ENCODE results near the gene MAPRE3. TPM values are rescaled to one million over a fixed set of nuclear protein-coding genes. Genes with fewer than 3 reads are reported as not detected.
A peak's percentile ranks its signal among the peaks of the same experiment; 100 is the strongest.

MAPRE3 gene
- total RNA-seq, 5 donors from 2014 or later (not counting 1 experiment from before 2014, with no cell fraction given), result 4.0 to 5.1 (median 4.7) TPM

GRCh38 chr2:27059141-27059820, 88.8 kb downstream of the MAPRE3 start:
- no peak overlapping the region for H3K4me3 ChIP-seq (ENCODE audit: control insufficient read depth in 1 of 2, extremely low read depth in 1 of 2, low read length in 1 of 2)
- CTCF ChIA-PET, result no interaction called here
- H3K4me3 Mint-ChIP-seq, result no peak overlapping the region
- DNase-seq, result no peak
- H3K27me3 Mint-ChIP-seq, result no peaks in the 10 kb centered on the region
- peaks cover 0 to 18% (median 8%) of the 10 kb centered on the region in 3 donors for H3K4me1 Mint-ChIP-seq
- H3K36me3 ChIP-seq (ENCODE audit: control insufficient read depth in 2 of 2, extremely low read depth in 1 of 2, insufficient read depth in 1 of 2, low read length in 1 of 2), result peaks cover 8 to 39% of the 10 kb centered on the region in 2 donors
- POLR2A ChIA-PET, result no interaction called here
- no peaks in the 10 kb centered on the region for H3K4me1 ChIP-seq (ENCODE audit: control insufficient read depth in 1 of 2, extremely low read depth in 1 of 2, insufficient read depth in 2 of 2, low read length in 2 of 2)
- no peaks in the 10 kb centered on the region for H3K9me3 Mint-ChIP-seq
- H3K27ac Mint-ChIP-seq, result no peak overlapping the region
- peaks cover 12% of the 10 kb centered on the region for H3K36me3 Mint-ChIP-seq
- no peak overlapping the region for H3K27ac ChIP-seq (ENCODE audit: low read length)
- no peaks in the 10 kb centered on the region for H3K9me3 ChIP-seq
- WGBS (ENCODE audit: insufficient coverage), result 96% methylated on average over 12 of the region's 15 CpGs
- ATAC-seq (replicated peaks in 1 of 4), result no peak
- no peaks in the 10 kb centered on the region for H3K27me3 ChIP-seq (replicated peaks in 1 of 2; ENCODE audit: control insufficient read depth in 2 of 2, extremely low read depth in 1 of 2, insufficient read depth in 2 of 2, low read length in 1 of 2)

- H3K4me3 ChIP-seq (ENCODE audit: control insufficient read depth in 1 of 2, extremely low read depth in 1 of 2, low read length in 1 of 2), result no peak overlapping the region
- no CpG with 5 or more reads among the region's 3 CpGs for WGBS (ENCODE audit: insufficient coverage)
- H3K9me3 ChIP-seq, result no peaks in the 10 kb centered on the region
- peaks cover 8% of the 10 kb centered on the region for H3K36me3 Mint-ChIP-seq
- H3K27me3 Mint-ChIP-seq, result no peaks in the 10 kb centered on the region
- H3K36me3 ChIP-seq (ENCODE audit: control insufficient read depth in 2 of 2, extremely low read depth in 1 of 2, insufficient read depth in 1 of 2, low read length in 1 of 2), result peaks cover 6 to 32% of the 10 kb centered on the region in 2 donors
- H3K4me1 Mint-ChIP-seq, result peaks cover 0 to 21% (median 10%) of the 10 kb centered on the region in 3 donors
- ChIA-PET CTCF (no interaction called here), POLR2A (no interaction called here)
- DNase-seq, result no peak
- no peak overlapping the region for H3K4me3 Mint-ChIP-seq
- no peak overlapping the region for H3K27ac ChIP-seq (ENCODE audit: low read length)
- ATAC-seq (replicated peaks in 1 of 4), result no peak
- H3K27ac Mint-ChIP-seq, result no peak overlapping the region
- no peaks in the 10 kb centered on the region for H3K9me3 Mint-ChIP-seq
- H3K4me1 ChIP-seq (ENCODE audit: control insufficient read depth in 1 of 2, extremely low read depth in 1 of 2, insufficient read depth in 2 of 2, low read length in 2 of 2), result no peaks in the 10 kb centered on the region
- no peaks in the 10 kb centered on the region for H3K27me3 ChIP-seq (replicated peaks in 1 of 2; ENCODE audit: control insufficient read depth in 2 of 2, extremely low read depth in 1 of 2, insufficient read depth in 2 of 2, low read length in 1 of 2)
These were observed 89.9 kb downstream of the MAPRE3 start for GRCh38 chr2:27060323-27060722.

DNA sequence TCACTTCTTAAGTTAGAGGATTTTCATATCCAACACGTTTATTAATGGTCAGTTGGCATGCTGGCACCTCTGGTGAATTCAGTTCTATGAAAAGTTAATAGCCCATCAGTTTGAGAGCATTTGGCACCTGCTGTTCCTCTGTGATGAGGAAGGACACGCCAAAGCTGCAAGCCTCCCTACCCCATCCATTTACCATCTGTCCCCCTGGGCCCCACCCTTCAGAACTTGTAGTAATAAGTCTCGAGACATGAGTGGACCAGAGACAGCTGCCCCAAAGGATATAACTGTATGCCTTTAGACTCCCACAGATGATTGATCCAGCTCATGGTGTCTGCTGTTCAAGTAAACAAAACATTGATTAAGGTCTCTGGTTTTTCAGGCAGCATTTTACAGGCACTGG, 94.7 kb downstream of the MAPRE3 start:
- DNase-seq (no peak), ATAC-seq (replicated peaks in 1 of 4) (no peak)
- Histone ChIP-seq H3K27me3 (replicated peaks in 1 of 2; ENCODE audit: control insufficient read depth in 2 of 2, extremely low read depth in 1 of 2, insufficient read depth in 2 of 2, low read length in 1 of 2) (no peaks in the 10 kb centered on the region), H3K4me1 (ENCODE audit: control insufficient read depth in 1 of 2, extremely low read depth in 1 of 2, insufficient read depth in 2 of 2, low read length in 2 of 2) (peaks cover 4 to 17% of the 10 kb centered on the region in 2 experiments), H3K9me3 (no peaks in the 10 kb centered on the region), H3K27ac (ENCODE audit: low read length) (no peak overlapping the region), H3K4me3 (ENCODE audit: control insufficient read depth in 1 of 2, extremely low read depth in 1 of 2, low read length in 1 of 2) (no peak overlapping the region), H3K36me3 (ENCODE audit: control insufficient read depth in 2 of 2, extremely low read depth in 1 of 2, insufficient read depth in 1 of 2, low read length in 1 of 2) (peaks cover 9 to 31% of the 10 kb centered on the region in 2 donors)
- Mint-ChIP-seq H3K4me3 (no peak overlapping the region), H3K36me3 (peaks cover 21% of the 10 kb centered on the region), H3K27me3 (no peaks in the 10 kb centered on the region), H3K9me3 (no peaks in the 10 kb centered on the region), H3K4me1 (peaks cover 37 to 51% (median 48%) of the 10 kb centered on the region in 3 donors), H3K27ac (no peak overlapping the region)
- CTCF ChIA-PET, result interaction anchor here in 1 of 2 donors (0.8 kb wide), 1 partner anchor 16 kb away, joined by 3 read pairs; no protein-coding TSS in a partner anchor
- POLR2A ChIA-PET, result interaction anchor here in 1 of 2 donors (0.5 to 0.6 kb wide), 2 partner anchors 25 kb away, joined by 3 to 5 read pairs; no protein-coding TSS in a partner anchor
- 85% methylated on average over 2 of the region's 3 CpGs for WGBS (ENCODE audit: insufficient coverage)

GRCh38 chr2:27067385-27067784, 96.9 kb downstream of the MAPRE3 start:
- DNase-seq, result no peak
- Histone ChIP-seq H3K27ac (ENCODE audit: low read length) (no peak overlapping the region), H3K27me3 (replicated peaks in 1 of 2; ENCODE audit: control insufficient read depth in 2 of 2, extremely low read depth in 1 of 2, insufficient read depth in 2 of 2, low read length in 1 of 2) (no peaks in the 10 kb centered on the region), H3K4me3 (ENCODE audit: control insufficient read depth in 1 of 2, extremely low read depth in 1 of 2, low read length in 1 of 2) (no peak overlapping the region), H3K36me3 (ENCODE audit: control insufficient read depth in 2 of 2, extremely low read depth in 1 of 2, insufficient read depth in 1 of 2, low read length in 1 of 2) (peaks cover 9 to 36% of the 10 kb centered on the region in 2 donors), H3K4me1 (ENCODE audit: control insufficient read depth in 1 of 2, extremely low read depth in 1 of 2, insufficient read depth in 2 of 2, low read length in 2 of 2) (peaks cover 8 to 34% of the 10 kb centered on the region in 2 experiments), H3K9me3 (no peaks in the 10 kb centered on the region)
- peaks cover 21% of the 10 kb centered on the region for H3K36me3 Mint-ChIP-seq
- no peak overlapping the region for H3K27ac Mint-ChIP-seq
- WGBS (ENCODE audit: insufficient coverage), result 91% methylated on average over 4 of the region's 5 CpGs
- ChIA-PET POLR2A (interaction anchor here in 1 of 2 donors (0.7 kb wide), 1 partner anchor 255 kb away, joined by 3 read pairs; no protein-coding TSS in a partner anchor), CTCF (interaction anchor here in 1 of 2 donors (0.6 to 2.2 kb wide), 2 partner anchors 15 to 32 kb away, joined by 3 to 5 read pairs; no protein-coding TSS in a partner anchor)
- H3K4me3 Mint-ChIP-seq, result no peak overlapping the region
- no peak for ATAC-seq (replicated peaks in 1 of 4)
- no peaks in the 10 kb centered on the region for H3K9me3 Mint-ChIP-seq
- no peaks in the 10 kb centered on the region for H3K27me3 Mint-ChIP-seq
- peaks cover 52 to 63% (median 63%) of the 10 kb centered on the region in 3 donors for H3K4me1 Mint-ChIP-seq

- Histone ChIP-seq H3K9me3 (no peaks in the 10 kb centered on the region), H3K27ac (ENCODE audit: low read length) (no peak overlapping the region), H3K4me1 (ENCODE audit: control insufficient read depth in 1 of 2, extremely low read depth in 1 of 2, insufficient read depth in 2 of 2, low read length in 2 of 2) (peaks cover 12 to 46% of the 10 kb centered on the region in 2 experiments), H3K4me3 (ENCODE audit: control insufficient read depth in 1 of 2, extremely low read depth in 1 of 2, low read length in 1 of 2) (no peak overlapping the region), H3K27me3 (replicated peaks in 1 of 2; ENCODE audit: control insufficient read depth in 2 of 2, extremely low read depth in 1 of 2, insufficient read depth in 2 of 2, low read length in 1 of 2) (no peaks in the 10 kb centered on the region), H3K36me3 (ENCODE audit: control insufficient read depth in 2 of 2, extremely low read depth in 1 of 2, insufficient read depth in 1 of 2, low read length in 1 of 2) (peaks cover 9 to 31% of the 10 kb centered on the region in 2 donors)
- no peaks in the 10 kb centered on the region for H3K9me3 Mint-ChIP-seq
- CTCF ChIA-PET, result no interaction called here
- H3K4me3 Mint-ChIP-seq, result peak overlapping the region; percentile 60 to 96 (median 89)
- POLR2A ChIA-PET, result interaction anchor here in 1 of 2 donors (0.6 kb wide), 1 partner anchor 57 kb away, joined by 9 read pairs; no protein-coding TSS in a partner anchor
- H3K36me3 Mint-ChIP-seq, result peaks cover 21% of the 10 kb centered on the region
- no peaks in the 10 kb centered on the region for H3K27me3 Mint-ChIP-seq
- no peak for DNase-seq
- H3K27ac Mint-ChIP-seq, result peak overlapping the region; percentile 57 to 80
- peaks cover 62 to 70% (median 67%) of the 10 kb centered on the region in 3 donors for H3K4me1 Mint-ChIP-seq
- ATAC-seq (replicated peaks in 1 of 4), result no peak
- 96% methylated on average over 6 of the region's 6 CpGs for WGBS (ENCODE audit: insufficient coverage)
These were observed 99.0 kb downstream of the MAPRE3 start for GRCh38 chr2:27069436-27069835.

DNA sequence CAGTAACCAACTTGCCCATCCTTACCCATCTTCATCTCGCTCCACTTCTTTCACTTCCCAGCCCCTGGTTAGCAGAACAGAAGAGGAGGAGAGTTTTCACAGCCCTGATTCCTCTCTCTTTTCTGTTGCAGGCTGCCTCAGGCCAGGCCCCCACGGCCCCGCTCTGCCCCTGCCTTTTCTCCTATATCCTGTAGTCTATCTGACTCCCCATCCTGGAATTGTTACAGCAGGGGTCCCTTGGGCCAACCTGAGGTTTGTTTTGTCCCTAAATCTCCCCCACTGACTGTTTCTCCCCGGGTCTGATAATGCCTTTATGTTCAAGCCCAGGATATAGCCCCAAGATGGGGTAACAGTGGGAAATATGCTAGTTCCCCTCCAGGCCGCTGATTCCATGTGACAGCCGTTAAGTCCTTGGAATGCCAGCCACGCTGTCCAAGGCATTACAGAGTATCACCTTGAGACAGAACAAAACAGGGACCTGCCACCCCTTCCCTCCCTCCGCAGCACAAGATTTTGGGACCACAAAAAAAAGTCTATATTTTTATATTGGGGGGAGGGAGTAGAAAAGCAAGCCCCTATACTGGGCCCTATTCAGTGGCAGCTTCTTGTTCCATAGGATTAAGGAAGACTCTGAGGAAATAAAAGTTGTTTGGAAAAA, 99.7 kb downstream of the MAPRE3 start:
- peaks cover 21% of the 10 kb centered on the region for H3K36me3 Mint-ChIP-seq
- POLR2A ChIA-PET, result interaction anchor here in 1 of 2 donors (0.9 kb wide), 1 partner anchor 15 kb away, joined by 3 read pairs; no protein-coding TSS in a partner anchor
- H3K36me3 ChIP-seq (ENCODE audit: control insufficient read depth in 2 of 2, extremely low read depth in 1 of 2, insufficient read depth in 1 of 2, low read length in 1 of 2), result peaks cover 9 to 30% of the 10 kb centered on the region in 2 donors
- H3K9me3 ChIP-seq, result no peaks in the 10 kb centered on the region
- H3K27me3 Mint-ChIP-seq, result no peaks in the 10 kb centered on the region
- no peaks in the 10 kb centered on the region for H3K9me3 Mint-ChIP-seq
- ATAC-seq (replicated peaks in 1 of 4) (no peak), DNase-seq (no peak)
- no peaks in the 10 kb centered on the region for H3K27me3 ChIP-seq (replicated peaks in 1 of 2; ENCODE audit: control insufficient read depth in 2 of 2, extremely low read depth in 1 of 2, insufficient read depth in 2 of 2, low read length in 1 of 2)
- CTCF ChIA-PET, result interaction anchor here in 1 of 2 donors (0.7 kb wide), 1 partner anchor 19 kb away, joined by 3 read pairs; no protein-coding TSS in a partner anchor
- peak overlapping the region; percentile 10 to 93 for H3K4me3 ChIP-seq (ENCODE audit: control insufficient read depth in 1 of 2, extremely low read depth in 1 of 2, low read length in 1 of 2)
- H3K27ac ChIP-seq (ENCODE audit: low read length), result peak overlapping the region; percentile 78
- H3K4me3 Mint-ChIP-seq, result peak overlapping the region; percentile 89 to 96 (median 96)
- peaks cover 17 to 53% of the 10 kb centered on the region in 2 experiments for H3K4me1 ChIP-seq (ENCODE audit: control insufficient read depth in 1 of 2, extremely low read depth in 1 of 2, insufficient read depth in 2 of 2, low read length in 2 of 2)
- WGBS (ENCODE audit: insufficient coverage), result no CpG with 5 or more reads among the region's 8 CpGs
- H3K4me1 Mint-ChIP-seq, result peaks cover 67 to 76% (median 73%) of the 10 kb centered on the region in 3 donors
- peak overlapping the region; percentile 80 to 96 for H3K27ac Mint-ChIP-seq
